ENCODE results near the gene PGP.

GRCh38 chr16:2187212-2187611 lies 27.4 kb downstream of the PGP start:
- TF ChIP-seq, protein P1, sequence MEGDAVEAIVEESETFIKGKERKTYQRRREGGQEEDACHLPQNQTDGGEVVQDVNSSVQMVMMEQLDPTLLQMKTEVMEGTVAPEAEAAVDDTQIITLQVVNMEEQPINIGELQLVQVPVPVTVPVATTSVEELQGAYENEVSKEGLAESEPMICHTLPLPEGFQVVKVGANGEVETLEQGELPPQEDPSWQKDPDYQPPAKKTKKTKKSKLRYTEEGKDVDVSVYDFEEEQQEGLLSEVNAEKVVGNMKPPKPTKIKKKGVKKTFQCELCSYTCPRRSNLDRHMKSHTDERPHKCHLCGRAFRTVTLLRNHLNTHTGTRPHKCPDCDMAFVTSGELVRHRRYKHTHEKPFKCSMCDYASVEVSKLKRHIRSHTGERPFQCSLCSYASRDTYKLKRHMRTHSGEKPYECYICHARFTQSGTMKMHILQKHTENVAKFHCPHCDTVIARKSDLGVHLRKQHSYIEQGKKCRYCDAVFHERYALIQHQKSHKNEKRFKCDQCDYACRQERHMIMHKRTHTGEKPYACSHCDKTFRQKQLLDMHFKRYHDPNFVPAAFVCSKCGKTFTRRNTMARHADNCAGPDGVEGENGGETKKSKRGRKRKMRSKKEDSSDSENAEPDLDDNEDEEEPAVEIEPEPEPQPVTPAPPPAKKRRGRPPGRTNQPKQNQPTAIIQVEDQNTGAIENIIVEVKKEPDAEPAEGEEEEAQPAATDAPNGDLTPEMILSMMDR (IDR thresholded peaks at IDR 0.05; ENCODE audit: borderline replicate concordance, extremely low read depth, low read length, poor library complexity, severe bottlenecking), result no peak
- no peak for TF ChIP-seq EZH2 (IDR thresholded peaks at IDR 0.05; ENCODE audit: borderline replicate concordance, low read depth, low read length, severe bottlenecking)

Data from DND-41 (cell line).